ENCODE data around the gene ZNF790.

The ZNF790 gene

DNA sequence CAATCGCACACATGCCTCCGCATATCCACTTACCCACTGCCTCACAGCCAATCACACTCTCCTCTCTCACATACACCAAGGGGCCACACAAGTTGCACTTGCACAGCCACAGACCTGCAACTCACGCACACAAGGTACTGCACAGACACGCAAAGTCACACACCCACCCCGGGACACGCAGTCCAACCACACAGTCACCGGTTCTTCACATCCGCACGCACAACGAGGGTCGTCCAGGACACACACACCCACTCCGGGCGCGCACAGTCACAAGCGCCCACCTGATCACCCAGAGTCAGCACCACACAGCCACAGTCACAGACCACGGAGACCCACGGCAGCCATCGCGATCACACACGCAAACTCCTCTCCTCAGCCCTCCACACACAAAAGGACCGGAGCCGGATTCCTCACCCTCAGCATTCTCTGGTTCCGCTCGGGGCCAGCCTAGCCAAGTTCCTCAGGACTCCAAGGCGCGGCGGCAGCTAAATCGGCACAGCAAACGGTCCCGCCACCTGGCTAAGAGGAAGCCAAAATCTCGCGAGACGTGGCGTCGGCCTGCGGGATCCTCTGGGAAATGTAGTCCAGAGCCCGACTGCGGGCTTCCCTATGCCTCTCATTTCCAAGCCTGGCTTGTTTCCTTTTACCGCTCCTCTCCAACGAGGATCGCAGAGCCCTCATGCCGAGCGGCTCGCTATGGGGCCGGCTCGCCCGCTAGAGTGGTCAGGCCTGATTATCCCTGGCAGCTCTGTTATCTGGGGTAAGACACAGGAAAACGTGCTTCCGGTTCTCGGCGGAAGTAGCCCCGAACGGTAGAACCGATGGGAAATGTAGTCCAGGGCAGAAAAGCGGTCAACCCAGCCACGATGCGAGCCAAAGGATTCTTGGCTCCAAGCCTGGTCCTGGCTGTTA, 65.6 kb downstream of the ZNF790 start, which contains the start of gene ZNF850:
TSS of gene ZNF850 (minus strand) at position 497 of the 912 bp plus-strand sequence. CDS start 10,201 bp downstream, outside the sequence.
- DNase-seq (ENCODE audit: low read depth in 2 of 2), result peak; percentile 82 to 85

DNA sequence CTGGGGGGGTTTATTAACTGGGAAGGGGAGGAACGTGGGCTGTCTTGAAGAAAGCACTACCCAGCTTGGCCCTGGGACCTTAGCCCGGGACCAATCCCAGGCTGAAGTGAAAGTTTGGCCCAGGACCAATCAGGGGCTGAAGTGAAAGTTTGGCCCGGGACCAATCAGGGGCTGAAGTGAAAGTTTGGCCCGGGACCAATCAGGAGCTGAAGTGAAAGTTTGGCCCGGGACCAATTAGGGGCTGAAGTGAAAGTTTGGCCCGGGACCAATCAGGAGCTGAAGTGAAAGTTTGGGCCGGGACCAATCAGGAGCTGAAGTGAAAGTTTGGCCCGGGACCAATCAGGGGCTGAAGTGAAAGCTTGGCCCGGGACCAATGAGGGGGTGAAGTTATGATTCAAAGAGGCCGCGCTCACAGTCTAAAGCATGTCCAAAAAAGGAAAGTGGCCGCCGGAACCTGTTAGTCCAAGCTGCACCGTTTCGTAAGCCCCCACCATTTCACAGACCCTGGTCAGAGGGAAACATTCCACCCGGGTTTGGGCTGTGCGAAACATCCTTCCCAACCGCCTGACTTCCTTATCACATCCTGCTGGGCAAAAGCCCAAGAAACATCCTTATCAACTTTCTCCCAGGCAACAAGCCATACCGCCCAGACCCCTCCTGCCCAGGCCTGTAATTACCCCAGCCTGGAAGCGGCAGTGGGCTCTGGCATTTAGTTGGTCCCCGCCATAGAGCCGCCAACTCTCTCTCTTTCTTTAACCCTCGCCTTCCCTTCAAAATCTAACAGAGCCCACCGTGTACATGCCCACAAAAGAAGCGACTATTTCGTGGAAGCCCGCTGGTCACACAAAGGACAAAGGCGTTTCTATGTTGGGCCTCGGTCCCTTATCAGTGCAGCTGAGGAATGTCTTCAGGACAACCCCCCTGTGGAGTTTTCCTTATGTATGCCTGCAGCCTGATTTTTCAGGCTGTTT, 66.6 kb downstream of the ZNF790 start:
- DNase-seq (ENCODE audit: low read depth in 2 of 2), result peak; percentile 13 to 25

Measured in stimulated activated CD8-positive, alpha-beta memory T cell treated with anti-CD3 and anti-CD28 coated beads, Interleukin-15, amount 100 ng/mL, for 48 hours (primary cell).